Activated naive CD8-positive, alpha-beta T cell treated with anti-CD3 and anti-CD28 coated beads, Interleukin-2, amount 50 U/mL, for 24 hours (primary cell): ENCODE data around the gene SPEN.

Experiments used
- ATAC-seq: fragments of 150-1000 bp; cut with Tn5 transposase; one replicate; pipeline ENCODE4 v1.10.0; 2021
- DNase-seq: peaks from one replicate; pipeline ENCODE4 v3.0.0; 2021
- H3K27ac Mint-ChIP-seq: one replicate; pipeline ENCODE4 v1.8.0; 2021; ENCODE audit warnings: mild to moderate bottlenecking, mixed read lengths
- H3K27me3 Mint-ChIP-seq: one replicate; pipeline ENCODE4 v1.8.0; 2021; ENCODE audit warnings: mixed read lengths
- H3K36me3 Mint-ChIP-seq: one replicate; pipeline ENCODE4 v1.8.0; 2021; ENCODE audit warnings: low read depth, mixed read lengths
- H3K4me1 Mint-ChIP-seq: one replicate; pipeline ENCODE4 v1.8.0; 2021; ENCODE audit warnings: mixed read lengths
- H3K4me3 Mint-ChIP-seq: one replicate; pipeline ENCODE4 v1.8.0; 2021; ENCODE audit warnings: mild to moderate bottlenecking, moderate library complexity, mixed read lengths
- H3K9me3 Mint-ChIP-seq: one replicate; pipeline ENCODE4 v1.8.0; 2021; ENCODE audit warnings: mixed read lengths

SPEN gene

DNA sequence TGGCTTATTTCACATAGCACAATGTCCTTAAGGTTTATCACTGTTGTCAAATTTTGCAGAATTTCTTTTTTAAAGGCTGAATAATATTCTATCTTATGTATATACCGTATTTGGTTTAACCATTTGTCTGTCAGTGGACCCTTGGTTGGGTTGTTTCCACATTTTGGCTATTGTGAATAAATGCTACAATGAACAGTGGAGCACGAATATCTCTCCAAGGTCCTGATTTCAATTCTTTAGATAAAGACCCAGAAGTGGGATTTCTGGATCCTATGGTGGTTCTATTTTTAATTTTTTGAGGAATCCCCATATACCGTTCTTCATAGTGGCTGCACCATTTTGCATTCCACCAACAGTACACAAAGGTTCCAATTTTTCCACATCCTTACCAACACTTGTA, 134.2 kb downstream of the SPEN start:
- no peak for DNase-seq
- no peak overlapping the region for H3K4me3 Mint-ChIP-seq
- no peak overlapping the region for H3K27ac Mint-ChIP-seq

DNA sequence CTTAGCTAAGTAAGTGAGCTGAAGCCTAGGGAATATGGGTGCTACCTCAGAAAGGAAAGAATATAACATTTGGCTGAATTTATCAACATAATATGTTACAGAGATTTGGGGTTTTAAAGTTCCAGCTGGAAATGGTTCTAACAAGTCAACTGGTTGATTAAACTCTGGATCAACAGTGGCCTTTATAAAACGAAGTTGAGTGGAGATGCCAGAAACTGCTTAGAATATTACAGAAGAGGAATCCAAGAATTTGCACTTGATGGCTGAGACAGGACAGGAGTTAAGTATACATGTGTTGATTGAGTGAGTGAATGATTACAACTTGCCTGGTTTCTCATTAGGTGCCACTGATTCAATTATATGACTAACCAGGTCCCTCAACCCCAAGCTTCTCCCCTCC, 135.8 kb downstream of the SPEN start:
- no peak overlapping the region for H3K4me3 Mint-ChIP-seq
- no peak overlapping the region for H3K27ac Mint-ChIP-seq
- H3K36me3 Mint-ChIP-seq, result no peaks in the 10 kb centered on the region
- no peaks in the 10 kb centered on the region for H3K27me3 Mint-ChIP-seq
- DNase-seq (no peak), ATAC-seq (no peak)
- peaks cover 6% of the 10 kb centered on the region for H3K9me3 Mint-ChIP-seq
- H3K4me1 Mint-ChIP-seq, result peaks cover 24% of the 10 kb centered on the region

More for the DNA sequence above, 134.2 kb downstream of the SPEN start:
- H3K27me3 Mint-ChIP-seq, result no peaks in the 10 kb centered on the region
- no peaks in the 10 kb centered on the region for H3K36me3 Mint-ChIP-seq
- H3K9me3 Mint-ChIP-seq, result peaks cover 6% of the 10 kb centered on the region
- no peak for ATAC-seq
- peaks cover 30% of the 10 kb centered on the region for H3K4me1 Mint-ChIP-seq

DNA sequence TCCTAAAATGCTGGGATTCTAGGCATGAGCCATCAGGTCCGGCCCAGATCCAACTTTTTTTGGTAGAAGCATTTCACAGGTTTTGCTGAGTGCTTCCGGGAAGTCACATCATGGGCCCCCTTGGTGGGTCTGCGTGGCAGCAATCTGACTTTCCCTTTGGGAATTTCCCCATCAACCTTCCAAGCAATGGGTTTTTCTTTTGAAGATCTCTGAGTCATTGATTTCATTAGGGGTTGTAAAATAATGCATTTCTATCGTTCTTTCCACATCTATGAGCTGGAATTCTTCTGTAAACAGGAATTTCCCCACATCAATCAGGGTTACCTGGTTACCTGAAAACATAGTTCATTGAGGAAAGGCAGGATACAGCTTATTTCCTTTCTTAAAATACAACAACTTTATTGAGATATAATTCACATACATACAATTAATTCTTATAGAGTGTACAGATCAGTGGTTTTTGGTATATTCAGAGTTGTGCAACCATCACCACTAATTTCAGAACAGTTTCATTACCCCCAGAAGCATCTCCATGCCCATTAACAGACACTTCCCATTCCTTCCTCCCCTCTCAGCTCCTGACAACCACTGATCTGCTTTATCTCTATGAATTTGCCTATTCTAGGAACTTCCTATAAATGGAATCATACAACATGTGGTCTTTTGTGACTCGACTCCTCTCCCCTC, 138.2 kb downstream of the SPEN start:
- Mint-ChIP-seq H3K4me3 (no peak overlapping the region), H3K9me3 (peaks cover 6% of the 10 kb centered on the region), H3K36me3 (no peaks in the 10 kb centered on the region), H3K27ac (peak overlapping the region; percentile 5), H3K27me3 (no peaks in the 10 kb centered on the region), H3K4me1 (peaks cover 24% of the 10 kb centered on the region)
- DNase-seq, result no peak
- ATAC-seq, result no peak

DNA sequence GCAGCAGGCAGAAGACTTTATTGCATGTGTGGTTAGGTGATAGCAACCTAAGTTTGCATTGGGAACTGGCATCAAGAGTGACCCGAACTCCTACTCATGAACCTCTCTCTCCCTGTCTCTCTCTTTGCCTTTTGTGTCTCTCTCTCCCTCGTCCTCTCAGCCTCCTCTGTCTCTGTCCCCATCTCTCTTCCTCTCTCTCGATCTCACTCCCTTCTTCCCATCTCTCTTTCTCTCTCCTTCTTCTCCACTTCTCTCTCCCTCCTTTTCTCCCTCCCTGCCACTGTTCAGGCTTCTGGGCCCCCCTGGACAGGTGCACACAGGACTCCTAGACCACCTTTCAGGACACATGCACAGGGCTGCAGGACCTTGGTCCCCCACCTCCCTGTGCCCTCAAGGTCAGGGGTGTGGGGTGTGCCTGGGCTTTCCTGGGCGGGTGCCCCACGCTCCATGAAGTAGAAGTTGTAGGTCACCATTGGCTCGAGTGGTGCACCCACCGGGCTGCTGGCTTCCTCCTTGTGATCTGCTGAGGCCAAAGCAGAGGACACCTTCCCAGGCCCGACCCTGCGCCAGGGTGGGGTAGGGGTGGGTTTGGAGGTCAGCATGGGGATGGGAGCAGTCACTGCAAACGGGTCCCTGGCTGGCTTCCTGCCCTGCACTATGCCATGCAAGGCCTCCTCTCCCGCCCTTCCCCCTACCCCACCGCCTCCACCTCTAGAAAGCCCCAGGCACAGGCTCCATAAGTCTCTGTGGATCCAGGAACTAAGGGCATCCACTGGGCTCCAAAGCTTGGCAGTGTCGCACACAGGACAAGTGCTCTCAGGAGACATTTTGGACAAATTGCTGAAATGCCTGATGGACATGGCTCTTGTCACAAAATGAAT, 141.6 kb downstream of the SPEN start:
- no peaks in the 10 kb centered on the region for H3K9me3 Mint-ChIP-seq
- H3K4me3 Mint-ChIP-seq, result no peak overlapping the region
- DNase-seq (no peak), ATAC-seq (no peak)
- no peaks in the 10 kb centered on the region for H3K36me3 Mint-ChIP-seq
- H3K4me1 Mint-ChIP-seq, result peaks cover 16% of the 10 kb centered on the region
- no peaks in the 10 kb centered on the region for H3K27me3 Mint-ChIP-seq
- H3K27ac Mint-ChIP-seq, result no peak overlapping the region

DNA sequence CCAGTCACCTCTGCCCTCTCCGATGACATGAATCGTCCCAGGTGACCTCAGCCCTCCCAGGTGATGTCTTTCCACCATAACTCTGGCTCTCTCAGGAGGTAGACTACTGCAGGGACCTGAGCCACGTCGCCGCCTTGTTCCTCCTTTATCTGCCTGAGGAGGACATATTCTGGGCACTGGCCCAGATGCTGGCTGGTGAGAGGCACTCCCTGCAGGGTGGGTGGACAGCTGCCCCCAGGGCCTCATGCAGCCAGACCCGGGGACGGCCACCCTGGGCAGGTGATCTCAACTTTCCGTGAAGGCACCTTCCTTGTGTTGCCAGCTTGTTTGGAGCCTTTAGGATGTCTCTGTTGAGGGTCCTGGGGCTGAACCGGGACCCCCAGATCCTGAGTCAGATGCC, 142.3 kb downstream of the SPEN start:
- H3K27me3 Mint-ChIP-seq, result no peaks in the 10 kb centered on the region
- no peak overlapping the region for H3K4me3 Mint-ChIP-seq
- H3K4me1 Mint-ChIP-seq, result peaks cover 12% of the 10 kb centered on the region
- H3K9me3 Mint-ChIP-seq, result no peaks in the 10 kb centered on the region
- H3K27ac Mint-ChIP-seq, result no peak overlapping the region
- DNase-seq (no peak), ATAC-seq (no peak)
- no peaks in the 10 kb centered on the region for H3K36me3 Mint-ChIP-seq
